ENCODE results near the gene PCDHB4. TPM values are rescaled to one million over a fixed set of nuclear protein-coding genes. Genes with fewer than 3 reads are reported as not detected.
"Not testable (repeated sequence)": the region's sequence is repeated elsewhere in the genome, so short reads cannot be mapped to it uniquely, and the experiment has no call there.

The PCDHB4 gene
- total RNA-seq, 1 experiment from 2014 or later, result not detected

- DNase-seq (ENCODE audit: low read depth), result peak; percentile 11
These were observed 28.2 kb downstream of the PCDHB4 start, which contains the start of gene PCDHB6 for GRCh38 chr5:141149812-141150211. PCDHB6 (plus strand) TSS chr5:141150057; CDS start chr5:141150258, 201 bp downstream.

GRCh38 chr5:141150224-141150992 lies 28.8 kb downstream of the PCDHB4 start:
- no peak for DNase-seq (ENCODE audit: low read depth)

GRCh38 chr5:141150993-141151325 lies 29.3 kb downstream of the PCDHB4 start:
- no peak for DNase-seq (ENCODE audit: low read depth)

GRCh38 chr5:141151632-141152031 lies 30.0 kb downstream of the PCDHB4 start:
- not testable (repeated sequence) for DNase-seq (ENCODE audit: low read depth)

- not testable (repeated sequence) for DNase-seq (ENCODE audit: low read depth)
These were observed 30.5 kb downstream of the PCDHB4 start for GRCh38 chr5:141152096-141152495.

GRCh38 chr5:141155540-141156374 lies 34.1 kb downstream of the PCDHB4 start:
- DNase-seq (ENCODE audit: low read depth), result no peak

GRCh38 chr5:141157356-141157755 lies 35.7 kb downstream of the PCDHB4 start:
- not testable (repeated sequence) for DNase-seq (ENCODE audit: low read depth)

- not testable (repeated sequence) for DNase-seq (ENCODE audit: low read depth)
These were observed 36.3 kb downstream of the PCDHB4 start for GRCh38 chr5:141157901-141158300.

- no peak for DNase-seq (ENCODE audit: low read depth)
These were observed 51.0 kb downstream of the PCDHB4 start, which contains the start of gene PCDHB7 for GRCh38 chr5:141172381-141173204. PCDHB7 (plus strand) TSS chr5:141172644; CDS start chr5:141172836, 192 bp downstream.

GRCh38 chr5:141174291-141175104 lies 52.9 kb downstream of the PCDHB4 start:
- DNase-seq (ENCODE audit: low read depth), result not testable (repeated sequence)

Other genes starting within 250 kb of the PCDHB4 start
- gene PCDHA12, start 246.5 kb upstream of the PCDHB4 start, total RNA-seq (2014; rRNA removed; shearing (Covaris generic)), result not detected in 2 replicates
- not detected in 2 replicates for gene PCDHA13, start 239.7 kb upstream of the PCDHB4 start, total RNA-seq (2014; rRNA removed; shearing (Covaris generic))
- not detected in 2 replicates for gene PCDHAC1, start 195.5 kb upstream of the PCDHB4 start, total RNA-seq (2014; rRNA removed; shearing (Covaris generic))
- not detected in 2 replicates for gene PCDHAC2, start 155.3 kb upstream of the PCDHB4 start, total RNA-seq (2014; rRNA removed; shearing (Covaris generic))
- gene PCDHB1, start 70.4 kb upstream of the PCDHB4 start, total RNA-seq (2014; rRNA removed; shearing (Covaris generic)), result not detected in 2 replicates
- gene PCDHB2, start 27.2 kb upstream of the PCDHB4 start, total RNA-seq (2014; rRNA removed; shearing (Covaris generic)), result 0.37 and 0.43 TPM in 2 replicates
- 0.03 TPM in 1 of 2 replicates, not detected in the other for gene PCDHB3, start 21.3 kb upstream of the PCDHB4 start, total RNA-seq (2014; rRNA removed; shearing (Covaris generic))
- 0.10 and 0.90 TPM in 2 replicates for gene PCDHB5, start 13.4 kb downstream of the PCDHB4 start, total RNA-seq (2014; rRNA removed; shearing (Covaris generic))
- gene PCDHB6, start 28.2 kb downstream of the PCDHB4 start, total RNA-seq (2014; rRNA removed; shearing (Covaris generic)), result 0.13 and 0.27 TPM in 2 replicates
- gene PCDHB7, start 50.8 kb downstream of the PCDHB4 start, total RNA-seq (2014; rRNA removed; shearing (Covaris generic)), result 0.05 TPM in 1 of 2 replicates, not detected in the other
- not detected in 2 replicates for gene PCDHB8, start 56.0 kb downstream of the PCDHB4 start, total RNA-seq (2014; rRNA removed; shearing (Covaris generic))
- gene PCDHB16, start 60.6 kb downstream of the PCDHB4 start, total RNA-seq (2014; rRNA removed; shearing (Covaris generic)), result 0.03 TPM in 1 of 2 replicates, not detected in the other
- gene PCDHB9, start 65.3 kb downstream of the PCDHB4 start, total RNA-seq (2014; rRNA removed; shearing (Covaris generic)), result 0.40 TPM in 1 of 2 replicates, not detected in the other
- 0.11 TPM in 1 of 2 replicates, not detected in the other for gene PCDHB10, start 70.5 kb downstream of the PCDHB4 start, total RNA-seq (2014; rRNA removed; shearing (Covaris generic))
- gene PCDHB11, start 77.8 kb downstream of the PCDHB4 start, total RNA-seq (2014; rRNA removed; shearing (Covaris generic)), result not detected in 2 replicates
- not detected in 2 replicates for gene PCDHB12, start 86.9 kb downstream of the PCDHB4 start, total RNA-seq (2014; rRNA removed; shearing (Covaris generic))
- 0.06 TPM in 1 of 2 replicates, not detected in the other for gene PCDHB13, start 92.1 kb downstream of the PCDHB4 start, total RNA-seq (2014; rRNA removed; shearing (Covaris generic))
- gene PCDHB14, start 101.5 kb downstream of the PCDHB4 start, total RNA-seq (2014; rRNA removed; shearing (Covaris generic)), result 0.03 and 0.08 TPM in 2 replicates
- 0.03 and 0.10 TPM in 2 replicates for gene PCDHB15, start 123.6 kb downstream of the PCDHB4 start, total RNA-seq (2014; rRNA removed; shearing (Covaris generic))
- not detected in 2 replicates for gene SLC25A2, start 182.2 kb downstream of the PCDHB4 start, total RNA-seq (2014; rRNA removed; shearing (Covaris generic))
- 42.6 and 48.1 TPM in 2 replicates for gene TAF7, start 199.0 kb downstream of the PCDHB4 start, total RNA-seq (2014; rRNA removed; shearing (Covaris generic))
- gene PCDHGA1, start 208.7 kb downstream of the PCDHB4 start, total RNA-seq (2014; rRNA removed; shearing (Covaris generic)), result 0.07 and 0.32 TPM in 2 replicates
- gene PCDHGA2, start 216.9 kb downstream of the PCDHB4 start, total RNA-seq (2014; rRNA removed; shearing (Covaris generic)), result 0.27 and 0.84 TPM in 2 replicates
- gene PCDHGA3, start 222.0 kb downstream of the PCDHB4 start, total RNA-seq (2014; rRNA removed; shearing (Covaris generic)), result 0.10 and 0.14 TPM in 2 replicates
- 0.53 and 1.4 TPM in 2 replicates for gene PCDHGB1, start 228.3 kb downstream of the PCDHB4 start, total RNA-seq (2014; rRNA removed; shearing (Covaris generic))
- gene PCDHGA4, start 233.2 kb downstream of the PCDHB4 start, total RNA-seq (2014; rRNA removed; shearing (Covaris generic)), result 0.71 and 0.73 TPM in 2 replicates
- 0.69 and 0.77 TPM in 2 replicates for gene PCDHGB2, start 238.2 kb downstream of the PCDHB4 start, total RNA-seq (2014; rRNA removed; shearing (Covaris generic))
- 0.07 and 0.21 TPM in 2 replicates for gene PCDHGA5, start 242.3 kb downstream of the PCDHB4 start, total RNA-seq (2014; rRNA removed; shearing (Covaris generic))
- 0.80 and 1.5 TPM in 2 replicates for gene PCDHGB3, start 248.4 kb downstream of the PCDHB4 start, total RNA-seq (2014; rRNA removed; shearing (Covaris generic))